Smooth muscle cell (in vitro differentiated cells): ENCODE data around the gene NEAT1. TPM values are rescaled to one million over a fixed set of nuclear protein-coding genes. Genes with fewer than 3 reads are reported as not detected.

ENCODE experiments used
- DNase-seq: peaks from one replicate; lab custom pipeline; 2025; ENCODE audit not compliant: unreplicated experiment; lab: John Stamatoyannopoulos, UW
- H2AFZ ChIP-seq: fragments of 200-600 bp; sonication (generic); 2 replicates; pipeline ENCODE4 v1.6.0; 2016; ENCODE audit warnings: antibody characterized with exemption, low read depth, mild to moderate bottlenecking
- H3F3A ChIP-seq: fragments of 200-600 bp; sonication (generic); 2 replicates; pipeline ENCODE4 v1.6.0; 2017; ENCODE audit warnings: antibody characterized with exemption, low read depth
- H3K27ac ChIP-seq: fragments of 200-600 bp; sonication (generic); 2 replicates; pipeline ENCODE4 v1.5.1; 2016; ENCODE audit warnings: low read depth, mild to moderate bottlenecking
- H3K27me3 ChIP-seq: fragments of 200-600 bp; sonication (generic); 2 replicates; pipeline ENCODE4 v1.6.1; 2016; ENCODE audit warnings: low read depth, mild to moderate bottlenecking
- H3K36me3 ChIP-seq: fragments of 200-600 bp; sonication (generic); 2 replicates; pipeline ENCODE4 v1.5.1; 2016; ENCODE audit warnings: low read depth
- H3K4me1 ChIP-seq: fragments of 200-600 bp; sonication (generic); 2 replicates; pipeline ENCODE4 v1.5.1; 2016; ENCODE audit warnings: low read depth
- H3K4me2 ChIP-seq: fragments of 200-600 bp; sonication (generic); 2 replicates; pipeline ENCODE4 v1.6.0; 2016; ENCODE audit warnings: mild to moderate bottlenecking
- H3K4me3 ChIP-seq: fragments of 200-600 bp; sonication (generic); 2 replicates; pipeline ENCODE4 v1.5.1; 2016; ENCODE audit warnings: mild to moderate bottlenecking
- H3K79me2 ChIP-seq: fragments of 200-600 bp; sonication (generic); 2 replicates; pipeline ENCODE4 v1.6.0; 2016; ENCODE audit warnings: low read depth, mild to moderate bottlenecking
- H3K9ac ChIP-seq: fragments of 200-600 bp; sonication (generic); 2 replicates; pipeline ENCODE4 v1.6.0; 2016; ENCODE audit warnings: low read depth
- H3K9me3 ChIP-seq: fragments of 200-600 bp; sonication (generic); replicated peaks from 2 replicates; pipeline ENCODE4 v1.5.1; 2016; ENCODE audit warnings: low read depth
- H4K20me1 ChIP-seq: fragments of 200-600 bp; sonication (generic); 2 replicates; pipeline ENCODE4 v1.6.0; 2016; ENCODE audit warnings: low read depth
- CTCF ChIP-seq: fragments of 200-600 bp; sonication (generic); IDR thresholded peaks from 2 replicates; pipeline ENCODE4 v1.5.1; 2017; ENCODE audit warnings: borderline replicate concordance, mild to moderate bottlenecking, antibody characterized with exemption; ENCODE audit not compliant: insufficient read depth, poor library complexity, severe bottlenecking
- WGBS: methylation state at CpG from one replicate; pipeline ENCODE4 v1.1.7; 2016; ENCODE audit warnings: low lambda C conversion rate; 5-methylcytosine and 5-hydroxymethylcytosine counted together
- polyA plus RNA-seq: library from polyadenylated mRNA; unstranded; fragments of >200 nt; fragmentation: Nextera tagmentation; extraction: Ambion mirVana; gene quantifications from 2 replicates; pipeline ENCODE4 v1.2.1, GENCODE V29; 2016
- total RNA-seq: library from RNA; depleted of rRNA; stranded (reverse); fragments of >200 nt; gene quantifications from 2 replicates; pipeline ENCODE4 v1.2.3, GENCODE V29; 2014

NEAT1 gene
- total and polyA plus RNA-seq, 2 experiments from 2014 or later = 14.9 to 155 TPM

- Histone ChIP-seq H3K36me3 (no peaks in the 10 kb centered on the region), H3K9ac (no peak overlapping the region), H3K9me3 (no peaks in the 10 kb centered on the region), H4K20me1 (no peaks in the 10 kb centered on the region), H3K4me1 (peaks cover 8% of the 10 kb centered on the region), H3K79me2 (no peaks in the 10 kb centered on the region), H2AFZ (no peak overlapping the region), H3K4me2 (no peak overlapping the region), H3K27ac (no peak overlapping the region), H3K4me3 (no peak overlapping the region), H3K27me3 (no peaks in the 10 kb centered on the region), H3F3A (peaks cover 5% of the 10 kb centered on the region)
- no peak for DNase-seq
- 93% methylated on average over 19 of the region's 19 CpGs for WGBS
- no peak for TF ChIP-seq CTCF
These were observed 44.2 kb upstream of the NEAT1 start for GRCh38 chr11:65378208-65378927.

- H3K9ac ChIP-seq = no peak overlapping the region
- DNase-seq = no peak
These were observed 43.5 kb upstream of the NEAT1 start for GRCh38 chr11:65378928-65379638.

GRCh38 chr11:65379698-65380459 lies 42.7 kb upstream of the NEAT1 start:
- 96% methylated on average over 13 of the region's 13 CpGs for WGBS
- TF ChIP-seq CTCF = no peak
- no peak overlapping the region for H3K4me2 ChIP-seq

More at GRCh38 chr11:65378928-65379638, 43.5 kb upstream of the NEAT1 start:
- no peak overlapping the region for H3K4me3 ChIP-seq
- no peaks in the 10 kb centered on the region for H4K20me1 ChIP-seq
- no peaks in the 10 kb centered on the region for H3K9me3 ChIP-seq
- H3K27me3 ChIP-seq = no peaks in the 10 kb centered on the region
- H3K4me2 ChIP-seq = no peak overlapping the region
- WGBS = 94% methylated on average over 12 of the region's 14 CpGs
- H3K27ac ChIP-seq = no peak overlapping the region
- no peaks in the 10 kb centered on the region for H3K36me3 ChIP-seq
- peaks cover 9% of the 10 kb centered on the region for H3F3A ChIP-seq
- no peaks in the 10 kb centered on the region for H3K79me2 ChIP-seq
- H2AFZ ChIP-seq = no peak overlapping the region
- H3K4me1 ChIP-seq = peaks cover 8% of the 10 kb centered on the region
- TF ChIP-seq CTCF = no peak

More at GRCh38 chr11:65379698-65380459, 42.7 kb upstream of the NEAT1 start:
- Histone ChIP-seq H3K9me3 (no peaks in the 10 kb centered on the region), H3K4me3 (no peak overlapping the region), H2AFZ (no peak overlapping the region), H3F3A (peaks cover 17% of the 10 kb centered on the region), H3K27ac (no peak overlapping the region), H3K9ac (no peak overlapping the region), H3K36me3 (no peaks in the 10 kb centered on the region), H3K27me3 (no peaks in the 10 kb centered on the region), H3K79me2 (no peaks in the 10 kb centered on the region), H3K4me1 (peaks cover 8% of the 10 kb centered on the region), H4K20me1 (no peaks in the 10 kb centered on the region)
- DNase-seq = no peak
